ENCODE results near the gene LCAT.

The LCAT gene

DNA sequence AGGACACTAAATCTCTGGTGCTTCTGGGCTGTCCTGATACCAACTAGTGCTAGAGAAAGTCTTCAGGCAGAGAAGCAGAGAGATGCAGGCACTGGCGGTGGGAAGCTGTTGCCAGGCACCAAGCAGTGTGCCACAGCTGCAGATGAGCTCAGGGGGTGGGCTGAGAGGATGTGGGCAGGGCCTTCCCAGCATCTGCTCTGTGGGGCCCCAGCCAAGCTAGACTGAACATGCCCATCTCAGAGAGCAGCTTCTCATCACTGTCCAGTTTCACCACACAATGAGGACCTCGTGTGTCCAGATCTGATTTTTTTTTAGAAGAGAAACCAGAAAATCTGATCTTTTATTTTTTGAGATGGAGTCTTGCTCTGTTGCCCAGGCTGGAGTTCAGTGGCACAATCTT lies 33.8 kb downstream of the LCAT start:
- no peaks in the 10 kb centered on the region for H3K79me2 ChIP-seq (ENCODE audit: insufficient read depth, low read length)
- H3K27me3 ChIP-seq (ENCODE audit: insufficient read depth, low read length, poor library complexity, severe bottlenecking) = no peaks in the 10 kb centered on the region
- H3K4me2 ChIP-seq (ENCODE audit: low read depth, low read length, poor library complexity, severe bottlenecking) = no peak overlapping the region
- H3K9me3 ChIP-seq (ENCODE audit: insufficient read depth, low read depth, low read length) = no peaks in the 10 kb centered on the region
- H3K36me3 ChIP-seq (ENCODE audit: insufficient read depth, low read length) = peaks cover 5% of the 10 kb centered on the region; the same call in 1 of the 2 replicates
- no peaks in the 10 kb centered on the region for H4K20me1 ChIP-seq (ENCODE audit: insufficient read depth, low read length, poor library complexity, severe bottlenecking)
- no peaks in the 10 kb centered on the region for H3K9me2 ChIP-seq (replicated peaks; ENCODE audit: low read depth, low read length)
- H3F3A ChIP-seq (ENCODE audit: low read depth) = no peaks in the 10 kb centered on the region
- no peak overlapping the region for H2AFZ ChIP-seq (ENCODE audit: low read length)
- H3K9ac ChIP-seq (ENCODE audit: low read depth, low read length, poor library complexity, severe bottlenecking) = peak overlapping the region; percentile 62
- peaks cover 10% of the 10 kb centered on the region for H3K4me1 ChIP-seq (ENCODE audit: insufficient read depth, low read length, poor library complexity, severe bottlenecking)
- H3K4me3 ChIP-seq (ENCODE audit: low read length, poor library complexity, severe bottlenecking) = no peak overlapping the region
- no peak for TF ChIP-seq EZH2phosphoT487 (IDR thresholded peaks at IDR 0.05; ENCODE audit: borderline replicate concordance)
- TF ChIP-seq CTCF (conservative IDR thresholded peaks at IDR 0.05; ENCODE audit: low read length) = 0 out of 2 replicates have a peak, but pooled peaks have one; percentile 11

DNA sequence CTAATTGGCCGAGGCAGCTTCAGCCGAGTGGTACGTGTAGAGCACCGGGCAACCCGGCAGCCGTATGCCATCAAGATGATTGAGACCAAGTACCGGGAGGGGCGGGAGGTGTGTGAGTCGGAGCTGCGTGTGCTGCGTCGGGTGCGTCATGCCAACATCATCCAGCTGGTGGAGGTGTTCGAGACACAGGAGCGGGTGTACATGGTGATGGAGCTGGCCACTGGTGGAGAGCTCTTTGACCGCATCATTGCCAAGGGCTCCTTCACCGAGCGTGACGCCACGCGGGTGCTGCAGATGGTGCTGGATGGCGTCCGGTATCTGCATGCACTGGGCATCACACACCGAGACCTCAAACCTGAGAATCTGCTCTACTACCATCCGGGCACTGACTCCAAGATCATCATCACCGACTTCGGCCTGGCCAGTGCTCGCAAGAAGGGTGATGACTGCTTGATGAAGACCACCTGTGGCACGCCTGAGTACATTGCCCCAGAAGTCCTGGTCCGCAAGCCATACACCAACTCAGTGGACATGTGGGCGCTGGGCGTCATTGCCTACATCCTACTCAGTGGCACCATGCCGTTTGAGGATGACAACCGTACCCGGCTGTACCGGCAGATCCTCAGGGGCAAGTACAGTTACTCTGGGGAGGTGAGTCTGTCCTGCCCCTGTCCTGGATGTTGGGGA lies 34.7 kb downstream of the LCAT start:
- peaks cover 5% of the 10 kb centered on the region; the same call in 1 of the 2 replicates for H3K36me3 ChIP-seq (ENCODE audit: insufficient read depth, low read length)
- no peak overlapping the region for H3K9ac ChIP-seq (ENCODE audit: low read depth, low read length, poor library complexity, severe bottlenecking)
- no peaks in the 10 kb centered on the region for H3F3A ChIP-seq (ENCODE audit: low read depth)
- no peak overlapping the region for H3K4me2 ChIP-seq (ENCODE audit: low read depth, low read length, poor library complexity, severe bottlenecking)
- H3K4me1 ChIP-seq (ENCODE audit: insufficient read depth, low read length, poor library complexity, severe bottlenecking) = peaks cover 10% of the 10 kb centered on the region
- H4K20me1 ChIP-seq (ENCODE audit: insufficient read depth, low read length, poor library complexity, severe bottlenecking) = no peaks in the 10 kb centered on the region
- TF ChIP-seq EZH2phosphoT487 (IDR thresholded peaks at IDR 0.05; ENCODE audit: borderline replicate concordance) (no peak), CTCF (conservative IDR thresholded peaks at IDR 0.05; ENCODE audit: low read length) (no peak)
- H3K27me3 ChIP-seq (ENCODE audit: insufficient read depth, low read length, poor library complexity, severe bottlenecking) = no peaks in the 10 kb centered on the region
- H3K9me2 ChIP-seq (replicated peaks; ENCODE audit: low read depth, low read length) = no peaks in the 10 kb centered on the region
- H2AFZ ChIP-seq (ENCODE audit: low read length) = no peak overlapping the region
- H3K79me2 ChIP-seq (ENCODE audit: insufficient read depth, low read length) = no peaks in the 10 kb centered on the region
- H3K4me3 ChIP-seq (ENCODE audit: low read length, poor library complexity, severe bottlenecking) = no peak overlapping the region
- H3K9me3 ChIP-seq (ENCODE audit: insufficient read depth, low read depth, low read length) = no peaks in the 10 kb centered on the region

- H3K9ac ChIP-seq (ENCODE audit: low read depth, low read length, poor library complexity, severe bottlenecking) = no peak overlapping the region
- H3K9me3 ChIP-seq (ENCODE audit: insufficient read depth, low read depth, low read length) = no peaks in the 10 kb centered on the region
- H3K9me2 ChIP-seq (replicated peaks; ENCODE audit: low read depth, low read length) = no peaks in the 10 kb centered on the region
- peaks cover 5% of the 10 kb centered on the region; the same call in 1 of the 2 replicates for H3K36me3 ChIP-seq (ENCODE audit: insufficient read depth, low read length)
- no peaks in the 10 kb centered on the region for H3F3A ChIP-seq (ENCODE audit: low read depth)
- no peaks in the 10 kb centered on the region for H3K27me3 ChIP-seq (ENCODE audit: insufficient read depth, low read length, poor library complexity, severe bottlenecking)
- no peaks in the 10 kb centered on the region for H3K79me2 ChIP-seq (ENCODE audit: insufficient read depth, low read length)
- TF ChIP-seq CTCF (conservative IDR thresholded peaks at IDR 0.05; ENCODE audit: low read length) (no peak), EZH2phosphoT487 (IDR thresholded peaks at IDR 0.05; ENCODE audit: borderline replicate concordance) (no peak)
- no peak overlapping the region for H2AFZ ChIP-seq (ENCODE audit: low read length)
- no peak overlapping the region for H3K4me3 ChIP-seq (ENCODE audit: low read length, poor library complexity, severe bottlenecking)
- H3K4me2 ChIP-seq (ENCODE audit: low read depth, low read length, poor library complexity, severe bottlenecking) = no peak overlapping the region
- H4K20me1 ChIP-seq (ENCODE audit: insufficient read depth, low read length, poor library complexity, severe bottlenecking) = no peaks in the 10 kb centered on the region
- H3K4me1 ChIP-seq (ENCODE audit: insufficient read depth, low read length, poor library complexity, severe bottlenecking) = peaks cover 10% of the 10 kb centered on the region
Observed at GRCh38 chr16:67907397-67908180, 36.3 kb downstream of the LCAT start.

Data from Loucy (cell line).